ENCODE data around the gene OR2M2.

OR2M2 gene, protein sequence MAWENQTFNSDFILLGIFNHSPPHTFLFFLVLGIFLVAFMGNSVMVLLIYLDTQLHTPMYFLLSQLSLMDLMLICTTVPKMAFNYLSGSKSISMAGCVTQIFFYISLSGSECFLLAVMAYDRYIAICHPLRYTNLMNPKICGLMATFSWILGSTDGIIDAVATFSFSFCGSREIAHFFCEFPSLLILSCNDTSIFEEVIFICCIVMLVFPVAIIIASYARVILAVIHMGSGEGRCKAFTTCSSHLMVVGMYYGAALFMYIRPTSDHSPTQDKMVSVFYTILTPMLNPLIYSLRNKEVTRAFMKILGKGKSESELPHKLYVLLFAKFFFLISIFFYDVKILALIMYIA

DNA sequence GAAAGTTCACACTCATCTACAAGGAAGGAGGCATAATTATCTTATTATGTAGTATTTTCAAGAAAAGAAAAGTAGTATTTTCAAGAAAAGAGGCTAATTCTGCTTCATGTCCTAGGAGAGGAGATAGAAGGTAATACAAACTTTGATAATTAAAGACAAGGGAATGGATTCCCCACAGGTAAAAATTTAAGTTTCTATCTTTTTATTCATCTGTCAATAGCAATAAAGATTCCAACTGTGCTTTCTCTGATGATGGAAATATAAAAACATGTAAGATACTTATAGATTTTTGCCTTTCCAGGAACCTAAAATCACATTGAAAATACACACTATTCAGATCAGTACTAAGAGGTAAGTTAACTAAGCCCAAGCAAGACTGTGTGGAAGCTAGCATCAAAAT is at the start of gene OR2M2:
Gene OR2M2 (plus strand): TSS at position 301 of the 400 bp plus-strand sequence. CDS start 5,165 bp downstream, outside the sequence.
- DNase-seq: no peak

- no peak for DNase-seq
Measured at GRCh38 chr1:248127653-248128052, 47.0 kb upstream of the OR2M2 start.

- no peak for DNase-seq
Measured at GRCh38 chr1:248136811-248137210, 37.8 kb upstream of the OR2M2 start.

DNA sequence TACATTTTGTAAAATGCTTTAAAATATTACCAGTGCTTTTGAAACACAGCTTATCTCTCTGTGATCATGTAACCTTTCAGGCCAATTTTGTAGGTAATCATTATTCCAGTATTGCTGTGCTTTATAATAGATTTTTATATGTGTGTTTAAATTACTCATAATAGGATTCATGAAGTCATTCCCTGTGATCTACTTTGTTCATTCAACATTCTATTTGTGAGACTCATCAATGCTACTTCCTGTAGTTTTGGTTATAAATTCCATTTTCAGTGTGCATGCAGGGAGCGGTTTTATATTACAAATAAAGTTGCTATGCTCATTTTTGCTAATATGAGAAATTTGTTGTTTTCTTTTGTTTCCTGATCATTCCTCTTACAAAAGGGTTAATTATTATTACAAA is 33.8 kb upstream of the OR2M2 start:
- DNase-seq: no peak

DNA sequence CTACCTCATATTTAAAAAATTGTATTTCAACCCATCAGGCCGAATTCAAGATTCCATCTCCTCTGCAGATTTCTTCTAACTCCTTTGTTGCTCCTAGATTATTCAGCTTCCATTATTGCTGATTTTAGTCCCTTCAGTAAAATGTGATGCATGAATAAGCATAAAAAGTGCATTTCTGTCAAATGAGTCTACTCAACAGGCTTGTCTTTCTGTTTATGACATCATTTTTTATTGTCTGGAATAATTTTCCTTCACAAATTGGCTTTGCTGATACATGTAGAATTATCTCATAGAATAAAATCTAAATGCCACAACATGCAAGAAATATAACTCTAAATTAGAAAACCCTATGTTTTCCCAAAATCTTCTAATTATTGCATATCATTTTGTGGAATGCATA is 31.3 kb upstream of the OR2M2 start:
- no peak for DNase-seq

DNA sequence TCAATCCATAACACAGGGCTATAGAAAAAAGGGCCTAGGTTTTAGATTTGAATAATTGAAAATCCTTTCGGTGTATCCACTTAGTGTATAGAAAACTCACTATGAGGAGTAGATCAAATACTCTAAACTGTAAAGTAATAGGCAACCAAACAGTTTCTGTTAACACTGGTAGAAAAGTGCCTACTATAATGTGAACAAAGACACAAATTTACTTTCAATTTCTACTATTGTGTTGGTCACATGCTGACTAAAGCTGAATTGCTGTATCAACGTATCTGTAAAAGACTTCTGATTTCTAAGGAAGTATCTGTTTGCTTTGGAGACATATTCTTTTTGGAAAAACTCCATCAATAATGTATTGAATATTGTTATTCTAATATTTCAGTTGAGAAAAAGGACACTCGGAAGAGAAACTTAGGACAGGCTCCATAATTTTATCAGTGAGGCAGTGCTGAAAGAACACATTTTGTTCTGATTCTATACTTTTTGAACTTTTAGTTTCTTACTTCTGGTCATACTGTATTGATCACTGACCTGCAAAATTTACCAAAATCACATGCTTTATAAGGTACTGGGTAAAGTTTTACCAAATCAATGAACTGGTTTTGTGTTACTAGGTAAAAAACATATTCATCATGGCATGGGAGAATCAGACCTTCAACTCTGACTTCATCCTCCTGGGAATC is 30.0 kb upstream of the OR2M2 start, which contains the start of gene OR2M5:
Gene OR2M5 (plus strand): TSS at position 636 of the 686 bp plus-strand sequence. CDS start 0 bp downstream, at position 636.
- no peak for DNase-seq

DNA sequence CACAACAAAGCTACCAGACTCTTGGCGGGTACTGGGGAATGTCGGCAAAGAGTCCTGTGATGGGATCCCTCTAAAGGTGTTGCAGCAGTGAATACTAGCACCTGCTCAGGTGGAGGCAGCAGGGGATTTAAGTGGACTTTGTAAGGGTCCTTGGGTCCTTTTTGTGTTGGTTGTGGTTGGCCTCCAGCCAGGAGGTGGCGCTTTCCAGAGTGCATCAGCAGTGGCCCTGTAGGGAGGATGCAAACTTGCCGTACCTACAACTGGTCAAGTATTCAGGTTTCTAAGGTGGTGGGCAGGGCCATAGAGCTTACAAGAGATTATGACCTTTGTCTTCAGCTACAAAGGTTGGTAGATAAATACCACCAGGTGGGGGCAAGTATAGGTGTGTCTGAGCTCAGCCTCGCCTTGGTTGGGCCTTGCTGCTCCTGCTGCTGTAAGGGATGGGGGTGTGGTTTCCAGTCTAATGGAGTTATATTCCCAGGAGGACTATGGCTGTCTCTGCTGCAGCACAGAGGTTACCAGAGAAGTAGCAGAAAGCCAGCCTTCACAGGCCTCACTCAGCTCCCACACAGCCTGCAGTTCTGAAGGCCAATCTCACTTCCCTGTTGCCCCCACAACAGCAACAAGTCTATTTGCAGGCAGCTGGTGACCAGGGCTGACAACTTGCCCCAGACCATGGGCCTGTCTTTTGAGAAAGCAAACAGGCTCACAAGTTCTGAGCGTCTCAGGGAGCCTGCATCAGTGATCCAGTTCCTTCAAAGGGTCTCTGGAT is 22.4 kb upstream of the OR2M2 start:
- no peak for DNase-seq

DNA sequence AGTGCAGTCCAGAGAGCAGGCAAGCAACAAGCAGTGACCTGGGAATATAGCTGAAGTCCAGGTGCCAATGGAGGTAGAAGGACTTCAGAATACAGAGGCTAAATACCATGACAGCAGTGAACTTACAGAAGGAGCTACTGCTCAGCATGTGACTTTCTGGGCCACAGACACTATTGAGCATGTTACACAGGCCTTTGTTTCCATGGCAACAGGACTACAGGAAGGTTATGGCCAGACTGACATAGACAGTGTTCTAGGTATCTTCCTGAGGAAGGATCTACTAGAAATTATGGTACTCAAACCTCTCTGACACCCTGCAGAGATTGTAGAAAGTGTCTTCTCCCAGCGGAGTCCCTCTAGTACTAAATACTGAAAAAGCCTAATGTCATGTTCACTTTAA is 18.7 kb upstream of the OR2M2 start:
- DNase-seq: no peak

GRCh38 chr1:248158758-248159157 is 15.9 kb upstream of the OR2M2 start:
- no peak for DNase-seq

DNA sequence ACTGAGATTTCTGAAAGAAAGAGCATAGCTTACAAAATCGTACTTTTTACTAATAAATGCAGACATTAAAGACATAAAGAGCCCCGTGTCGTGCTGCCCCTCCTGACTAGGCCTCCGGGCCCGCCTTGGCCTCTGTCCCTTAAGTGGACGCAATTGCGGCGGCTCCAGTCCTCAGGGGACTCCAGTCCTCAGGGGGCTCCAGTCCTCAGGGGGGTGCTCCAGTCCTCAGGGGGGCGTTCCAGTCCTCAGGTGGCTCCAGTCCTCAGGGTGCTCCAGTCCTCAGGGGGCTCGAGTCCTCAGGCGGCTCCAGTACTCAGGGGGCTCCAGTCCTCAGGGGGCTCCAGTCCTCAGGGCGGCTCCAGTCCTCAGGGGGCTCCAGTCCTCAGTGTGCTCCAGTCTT is 10.6 kb upstream of the OR2M2 start:
- no peak for DNase-seq

DNA sequence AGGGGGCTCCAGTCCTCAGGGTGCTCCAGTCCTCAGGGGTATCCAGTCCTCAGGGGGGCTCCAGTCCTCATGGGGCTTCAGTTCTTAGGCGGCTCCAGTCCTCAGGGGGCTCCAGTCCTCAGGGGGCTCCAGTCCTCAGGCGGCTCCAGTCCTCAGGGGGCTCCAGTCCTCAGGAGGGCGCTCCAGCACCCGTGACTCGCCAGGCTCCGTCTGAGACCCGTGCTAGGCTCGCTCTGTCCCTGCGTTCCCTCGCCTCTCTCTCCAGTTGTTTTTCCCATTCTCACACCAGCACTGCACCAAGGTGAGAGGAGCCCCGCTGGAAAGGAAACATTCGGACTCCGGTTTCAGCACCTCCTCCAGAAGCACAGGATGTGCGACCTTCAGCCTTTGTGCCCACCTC is 9.4 kb upstream of the OR2M2 start:
- DNase-seq: no peak

- DNase-seq: no peak
Measured at GRCh38 chr1:248183996-248184395, 9.4 kb downstream of the OR2M2 start.

DNA sequence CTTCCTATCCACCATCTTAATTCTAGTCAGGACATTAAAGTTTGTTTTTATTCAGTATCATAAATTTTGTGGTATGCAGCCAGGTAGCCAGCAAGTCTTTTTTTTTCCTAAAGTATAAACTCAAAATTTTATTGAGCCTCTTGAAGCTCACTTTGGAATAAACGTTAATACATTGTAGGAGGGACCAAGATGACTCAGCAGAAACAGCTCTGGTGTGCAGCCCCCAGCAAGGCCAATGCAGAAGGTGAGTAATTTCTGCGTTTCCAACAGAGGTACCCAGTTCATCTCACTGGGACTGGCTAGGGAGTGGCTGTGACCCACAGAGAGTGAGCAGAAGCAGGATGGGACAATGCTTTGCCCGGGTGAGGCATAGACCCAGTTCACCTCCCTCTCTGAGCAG is 12.7 kb downstream of the OR2M2 start:
- no peak for DNase-seq

GRCh38 chr1:248189026-248189425 is 14.4 kb downstream of the OR2M2 start:
- no peak for DNase-seq

GRCh38 chr1:248194117-248194516 is 19.5 kb downstream of the OR2M2 start:
- no peak for DNase-seq

GRCh38 chr1:248196965-248197364 is 22.3 kb downstream of the OR2M2 start, which contains the start of gene OR2M3:
OR2M3 (plus strand) TSS chr1:248197265; CDS start chr1:248203068, 5,803 bp downstream.
- no peak for DNase-seq

DNA sequence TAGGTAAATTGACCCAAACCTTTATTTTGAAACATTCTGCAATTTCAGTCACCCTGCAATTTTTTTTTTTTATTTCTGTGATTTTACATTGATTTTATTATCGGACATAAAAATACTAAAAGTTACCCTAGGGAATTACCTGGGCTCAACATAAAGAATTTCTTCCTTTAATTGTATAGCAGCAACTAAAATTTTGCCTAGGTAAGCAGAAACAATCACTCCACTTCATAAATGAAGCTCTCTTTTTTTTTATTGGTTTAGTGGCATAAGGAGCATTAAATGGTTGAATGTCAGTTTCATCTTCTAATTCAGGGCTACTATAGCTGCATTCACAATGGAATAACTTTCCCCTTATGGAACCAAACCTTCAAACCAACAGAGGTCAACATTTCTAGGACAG is 41.3 kb downstream of the OR2M2 start:
- no peak for DNase-seq

DNA sequence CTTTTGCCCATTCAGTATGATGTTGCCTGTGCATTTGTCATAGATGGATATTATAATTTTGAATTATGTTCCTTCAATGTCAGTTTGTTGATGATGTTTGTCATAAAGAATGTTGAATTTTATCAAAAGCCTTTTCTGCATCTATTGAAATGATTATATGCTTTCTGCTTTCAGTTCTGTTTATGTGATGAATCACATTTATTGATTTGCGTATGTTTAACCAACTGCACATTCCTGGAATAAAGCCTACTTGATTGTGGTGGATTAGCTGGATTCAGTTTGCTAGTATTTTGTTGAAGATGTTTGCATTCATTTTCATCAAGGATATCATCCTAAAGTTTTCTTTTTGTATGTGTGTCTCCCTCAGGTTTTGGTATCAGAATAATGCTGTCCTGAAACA is 50.9 kb downstream of the OR2M2 start:
- DNase-seq: no peak

GRCh38 chr1:248229360-248229908 is 54.8 kb downstream of the OR2M2 start:
- no peak for DNase-seq

Measured in SHP77 (cell line).